IMR-90 (cell line): ENCODE measurements around the gene BRIP1. TPM values are rescaled to one million over a fixed set of nuclear protein-coding genes. Genes with fewer than 3 reads are reported as not detected.

ENCODE experiments used
- ATAC-seq: fragments of 200-7000 bp; cut with Tn5 transposase; 2 replicates; pipeline ENCODE4 v1.9.1; 2020; ENCODE audit warnings: low read depth, mild to moderate bottlenecking, moderate library complexity
- BruUV-seq: library from RNA; stranded (reverse); fragments of 400-500 nt; replicated peaks from 2 replicates; lab custom pipeline; 2021; lab: Mats Ljungman, UMichigan
- CTCF ChIA-PET: fragments of 300-600 bp; formaldehyde crosslinking; extraction: SDS; loops from one replicate; lab custom pipeline; 2021; ENCODE audit warnings: antibody characterized with exemption; lab: Yijun Ruan, JAX
- POLR2A ChIA-PET: fragments of 300-600 bp; sonication (Branson Sonifier 250); formaldehyde crosslinking; loops from one replicate; lab custom pipeline; 2022; ENCODE audit warnings: antibody characterized with exemption; ENCODE audit not compliant: unreplicated experiment; lab: Charles Lee
- DNase-seq: peaks from one replicate; pipeline ENCODE4 v3.0.0; 2013
- H2AFZ ChIP-seq: replicated peaks from 2 replicates; pipeline ENCODE3; 2013; ENCODE audit warnings: low read length, mild to moderate bottlenecking; ENCODE audit not compliant: poor library complexity
- H2AK5ac ChIP-seq: 2 replicates; pipeline ENCODE4 v1.6.1; 2013; ENCODE audit warnings: low read depth, low read length, inconsistent platforms
- H2AK9ac ChIP-seq: replicated peaks from 2 replicates; pipeline ENCODE3; 2013; ENCODE audit warnings: mild to moderate bottlenecking, low read depth, low read length, moderate library complexity; ENCODE audit not compliant: poor library complexity
- H2BK120ac ChIP-seq: 2 replicates; pipeline ENCODE4 v1.6.1; 2013; ENCODE audit warnings: low read depth, low read length, inconsistent platforms
- H2BK15ac ChIP-seq: 3 replicates; pipeline ENCODE4 v1.6.1; 2013; ENCODE audit warnings: low read depth, low read length, inconsistent platforms
- H2BK20ac ChIP-seq: 2 replicates; pipeline ENCODE4 v1.6.1; 2013; ENCODE audit warnings: low read depth, mild to moderate bottlenecking, inconsistent platforms, low read length, moderate library complexity
- H2BK5ac ChIP-seq: 2 replicates; pipeline ENCODE4 v1.6.1; 2013; ENCODE audit warnings: mild to moderate bottlenecking, low read depth, low read length, inconsistent platforms; ENCODE audit not compliant: poor library complexity, severe bottlenecking
- H3K14ac ChIP-seq: replicated peaks from 2 replicates; pipeline ENCODE4 v1.6.1; 2013; ENCODE audit warnings: low read depth, low read length, inconsistent platforms
- H3K18ac ChIP-seq: 2 replicates; pipeline ENCODE4 v1.6.1; 2013; ENCODE audit warnings: low read depth, low read length, control low read depth
- H3K23ac ChIP-seq: 2 replicates; pipeline ENCODE4 v1.6.1; 2013; ENCODE audit warnings: low read depth, low read length, inconsistent platforms
- H3K27ac ChIP-seq: 2 replicates; pipeline ENCODE4 v1.5.1; 2013; ENCODE audit warnings: mild to moderate bottlenecking, control low read depth, low read length; ENCODE audit not compliant: insufficient read depth
- H3K27me3 ChIP-seq: 2 replicates; pipeline ENCODE4 v1.6.1; 2013; ENCODE audit warnings: low read length; ENCODE audit not compliant: control insufficient read depth, insufficient read depth
- H3K36me3 ChIP-seq: 2 replicates; pipeline ENCODE4 v1.6.1; 2013; ENCODE audit warnings: low read length, mixed read lengths; ENCODE audit not compliant: control insufficient read depth, insufficient read depth
- H3K4ac ChIP-seq: 2 replicates; pipeline ENCODE4 v1.6.1; 2013; ENCODE audit warnings: low read depth, low read length, inconsistent platforms
- H3K4me1 ChIP-seq: 2 replicates; pipeline ENCODE4 v1.6.1; 2013; ENCODE audit warnings: low read length, mixed read lengths; ENCODE audit not compliant: control insufficient read depth, insufficient read depth
- H3K4me2 ChIP-seq: 2 replicates; pipeline ENCODE4 v1.6.1; 2013; ENCODE audit warnings: low read depth, mild to moderate bottlenecking, control low read depth, low read length, moderate library complexity
- H3K4me3 ChIP-seq: 2 replicates; pipeline ENCODE4 v1.5.1; 2013; ENCODE audit warnings: low read depth, mild to moderate bottlenecking, control low read depth, low read length, moderate library complexity; ENCODE audit not compliant: insufficient read depth
- H3K56ac ChIP-seq: 2 replicates; pipeline ENCODE4 v1.6.1; 2013; ENCODE audit warnings: low read length, inconsistent platforms; ENCODE audit not compliant: insufficient read depth; ENCODE audit errors: extremely low read depth
- H3K79me1 ChIP-seq, 2 experiments: 2 replicates each; pipeline ENCODE4 v1.6.1; 2013; ENCODE audit warnings: low read length in 2 of 2, inconsistent platforms in 1 of 2, low read depth in 1 of 2
- H3K9ac ChIP-seq: 2 replicates; pipeline ENCODE4 v1.6.1; 2013; ENCODE audit warnings: low read depth, low read length, control low read depth
- H3K9me1 ChIP-seq: 2 replicates; pipeline ENCODE4 v1.6.1; 2013; ENCODE audit warnings: low read length, inconsistent platforms; ENCODE audit not compliant: insufficient read depth
- H3K9me3 ChIP-seq: 2 replicates; pipeline ENCODE4 v1.6.1; 2013; ENCODE audit warnings: low read length; ENCODE audit not compliant: control insufficient read depth, insufficient read depth
- H4K20me1 ChIP-seq: 2 replicates; pipeline ENCODE4 v1.6.1; 2013; ENCODE audit warnings: low read length, inconsistent platforms; ENCODE audit not compliant: insufficient read depth
- H4K5ac ChIP-seq: 2 replicates; pipeline ENCODE4 v1.6.1; 2013; ENCODE audit warnings: mild to moderate bottlenecking, low read depth, low read length, control low read depth
- H4K8ac ChIP-seq, 2 experiments: 2 replicates each; pipeline ENCODE4 v1.6.1; 2013; ENCODE audit warnings: low read depth in 2 of 2, low read length in 2 of 2, control low read depth in 1 of 2, inconsistent platforms in 1 of 2
- H4K91ac ChIP-seq: 2 replicates; pipeline ENCODE4 v1.6.1; 2013; ENCODE audit warnings: low read depth, low read length, inconsistent platforms; ENCODE audit not compliant: insufficient read depth
- CEBPB ChIP-seq: IDR thresholded peaks from 2 replicates; pipeline ENCODE4 v1.6.1; 2012; ENCODE audit warnings: low read depth, low read length, improper control_type of control experiment
- FOS ChIP-seq: fragments of 150-350 bp; IDR thresholded peaks from 2 replicates; pipeline ENCODE4 v1.6.1; 2016; ENCODE audit warnings: low read depth, low read length
- MAFK ChIP-seq: IDR thresholded peaks from 2 replicates; pipeline ENCODE4 v1.6.1; 2012; ENCODE audit warnings: low read depth, low read length, improper control_type of control experiment
- NFE2L2 ChIP-seq: fragments of 150-350 bp; IDR thresholded peaks from 2 replicates; pipeline ENCODE4 v1.6.1; 2016; ENCODE audit warnings: low read depth, mild to moderate bottlenecking, low read length
- RCOR1 ChIP-seq: IDR thresholded peaks from 2 replicates; pipeline ENCODE4 v1.6.1; 2012; ENCODE audit warnings: mild to moderate bottlenecking, low read length, improper control_type of control experiment; ENCODE audit not compliant: insufficient replicate concordance
- RFX5 ChIP-seq: IDR thresholded peaks from 2 replicates; pipeline ENCODE4 v1.8.0; 2012; ENCODE audit warnings: low read depth, mild to moderate bottlenecking, low read length, moderate library complexity
- SMC3 ChIP-seq: fragments of 150-350 bp; IDR thresholded peaks from 2 replicates; pipeline ENCODE4 v1.6.1; 2016; ENCODE audit warnings: low read depth, mild to moderate bottlenecking, antibody characterized with exemption, low read length, moderate library complexity
- WGBS, 2 experiments: methylation state at CpG; one replicate each; pipeline versions ENCODE4 v1.1.5 to v1.1.7; 2013; ENCODE audit warnings: missing lambda C conversion rate in 2 of 2; ENCODE audit not compliant: insufficient read length in 1 of 2; ENCODE audit errors: extremely low coverage in 2 of 2; 5-methylcytosine and 5-hydroxymethylcytosine counted together
- dilution Hi-C: fragments of 300-500 bp; cut with HindIII; formaldehyde crosslinking; loops from one replicate; pipeline ENCODE4 v1.14.3; 2018; ENCODE audit warnings: low sequenced_read_pairs; ENCODE audit not compliant: unreplicated experiment
- in situ Hi-C: fragments of 300-500 bp; cut with MboI; formaldehyde crosslinking; loops from 3 replicates; pipeline ENCODE4 v1.14.3; 2019; ENCODE audit warnings: low sequenced_read_pairs, inconsistent platforms, mixed read lengths
- intact Hi-C: fragments of 100-400 bp; cut with micrococcal nuclease; formaldehyde crosslinking; loops from 2 replicates; pipeline ENCODE4 v1.10.0; 2022
- polyA plus RNA-seq, 3 experiments: library from polyadenylated mRNA; depleted of rRNA; stranded (reverse); fragments of >200 nt; gene quantifications; 2 replicates each; pipeline ENCODE4 v1.2.3, GENCODE V29; 2012; ENCODE audit warnings: low replicate concordance in 1 of 3
- total RNA-seq: library from RNA; depleted of rRNA; stranded (reverse); fragments of >200 nt; gene quantifications from 2 replicates; pipeline ENCODE4 v1.2.3, GENCODE V29; 2012

BRIP1 gene
- total and polyA plus RNA-seq, 2 of the 4 experiments (the other 2 are of a cell fraction), result 6.1 to 19.7 TPM

DNA sequence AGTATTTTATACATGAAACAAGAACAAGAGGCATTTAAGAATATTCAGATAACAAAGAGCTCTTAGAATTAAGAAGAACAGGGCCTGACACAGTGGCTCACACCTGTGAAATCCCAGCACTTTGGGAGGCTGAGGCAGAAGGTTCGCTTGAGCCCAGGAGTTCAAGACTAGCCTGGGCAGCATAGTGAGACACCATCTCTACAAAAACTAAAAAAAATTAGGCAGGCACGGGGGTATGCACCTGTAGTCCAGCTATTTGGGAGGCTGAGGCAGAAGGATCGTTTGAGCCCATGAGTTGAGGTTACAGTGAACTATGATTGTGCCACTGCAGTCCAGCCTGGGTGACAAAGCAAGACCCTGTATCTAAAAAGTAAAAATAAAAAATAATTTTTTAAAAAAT lies 12.5 kb upstream of the BRIP1 start:
- H4K8ac ChIP-seq, result no peak overlapping the region
- no peak overlapping the region for H3K4me3 ChIP-seq
- H3K18ac ChIP-seq, result no peak overlapping the region
- POLR2A ChIA-PET, result no interaction called here
- H2BK5ac ChIP-seq, result no peak overlapping the region
- no peak for TF ChIP-seq FOS
- no peak for TF ChIP-seq RFX5
- no peak for TF ChIP-seq CEBPB
- TF ChIP-seq SMC3, result no peak
- no peak for TF ChIP-seq NFE2L2
- TF ChIP-seq MAFK, result no peak
- TF ChIP-seq RCOR1, result no peak
- H3K9ac ChIP-seq, result no peak overlapping the region
- CTCF ChIA-PET, result interaction anchor here (1.1 kb wide), 1 partner anchor 234 kb away, joined by 3 read pairs; no protein-coding TSS in a partner anchor
- no peak overlapping the region for H4K5ac ChIP-seq
- no peaks in the 10 kb centered on the region for H3K9me1 ChIP-seq
- H3K79me1 ChIP-seq, result no peaks in the 10 kb centered on the region; a peak in 1 of 4 replicates
- no peak overlapping the region for H3K56ac ChIP-seq
- in situ Hi-C loops, result no loop called here
- H3K4ac ChIP-seq, result no peak overlapping the region
- H3K9me3 ChIP-seq, result no peaks in the 10 kb centered on the region
- H4K20me1 ChIP-seq, result no peaks in the 10 kb centered on the region
- BruUV-seq, result no TSS peak
- no peak overlapping the region for H3K23ac ChIP-seq
- no peak overlapping the region for H3K14ac ChIP-seq
- H2AK9ac ChIP-seq, result no peak overlapping the region
- ATAC-seq (no peak), DNase-seq (no peak)
- no peak overlapping the region for H2BK20ac ChIP-seq
- no CpG with 5 or more reads among the region's 3 CpGs for WGBS, 2 experiments
- H3K4me2 ChIP-seq, result no peak overlapping the region
- no peak overlapping the region for H2AFZ ChIP-seq
- no peaks in the 10 kb centered on the region for H3K4me1 ChIP-seq
- H2AK5ac ChIP-seq, result no peak overlapping the region
- intact Hi-C loops, result no loop called here
- H2BK120ac ChIP-seq, result no peak overlapping the region
- H3K27ac ChIP-seq, result no peak overlapping the region
- H4K91ac ChIP-seq, result no peak overlapping the region
- H3K36me3 ChIP-seq, result peaks cover 8% of the 10 kb centered on the region
- H3K27me3 ChIP-seq, result no peaks in the 10 kb centered on the region
- dilution Hi-C loops, result no loop called here
- H2BK15ac ChIP-seq, result no peak overlapping the region
